Aorta (tissue), 5 donors: ENCODE results near the gene NKAIN2. TPM values are rescaled to one million over a fixed set of nuclear protein-coding genes. Genes with fewer than 3 reads are reported as not detected.

ENCODE experiments used
- ATAC-seq: fragments of 200-7000 bp; cut with Tn5 transposase; one replicate; pipeline ENCODE4 v1.9.1; 2022; ENCODE audit warnings: moderate library complexity; ENCODE audit not compliant: low FRiP score
- DNase-seq, 2 donors: peaks; one replicate each; pipeline ENCODE4 v3.0.0-alpha.2; 2020
- H3K27ac ChIP-seq, 2 donors: one replicate each; pipeline ENCODE4 v1.5.1; 2013; ENCODE audit warnings: low read length in 2 of 2, mild to moderate bottlenecking in 2 of 2, moderate library complexity in 2 of 2, control low read depth in 1 of 2, inconsistent platforms in 1 of 2, low read depth in 1 of 2
- H3K27me3 ChIP-seq, 2 donors: one replicate each; pipeline ENCODE4 v1.6.1; 2013; ENCODE audit warnings: control low read depth in 1 of 2, low read length in 1 of 2, mild to moderate bottlenecking in 1 of 2, moderate library complexity in 1 of 2; ENCODE audit not compliant: insufficient read depth in 2 of 2, control insufficient read depth in 1 of 2
- H3K36me3 ChIP-seq, 2 donors: one replicate each; pipeline ENCODE4 v1.6.1; 2013; ENCODE audit warnings: control low read depth in 1 of 2, low read length in 1 of 2, mild to moderate bottlenecking in 1 of 2; ENCODE audit not compliant: insufficient read depth in 2 of 2, control insufficient read depth in 1 of 2
- H3K4me1 ChIP-seq, 2 donors: one replicate each; pipeline ENCODE4 v1.6.1; 2013; ENCODE audit warnings: low read length in 2 of 2, control low read depth in 1 of 2, mild to moderate bottlenecking in 1 of 2, moderate library complexity in 1 of 2; ENCODE audit not compliant: insufficient read depth in 2 of 2, control insufficient read depth in 1 of 2
- H3K4me3 ChIP-seq, 2 donors: one replicate each; pipeline ENCODE4 v1.5.1; 2013; ENCODE audit warnings: low read length in 2 of 2, control low read depth in 1 of 2, mild to moderate bottlenecking in 1 of 2
- H3K9me3 ChIP-seq: one replicate; pipeline ENCODE4 v1.6.1; 2013; ENCODE audit warnings: mild to moderate bottlenecking, low read length; ENCODE audit not compliant: control insufficient read depth
- WGBS, 2 donors: extraction: QIAGEN DNeasy Blood & Tissue Kit; methylation state at CpG; one replicate each; pipeline ENCODE4 v1.1.7; 2013; 5-methylcytosine and 5-hydroxymethylcytosine counted together
- intact Hi-C, 2 donors: fragments of 100-400 bp; cut with DNase I; formaldehyde crosslinking; loops; one replicate each; pipeline versions ENCODE4 v1.14.2 to v1.15.0; 2022
- polyA plus RNA-seq, 2 donors: library from polyadenylated mRNA; stranded (reverse); fragments of 200-250 nt; gene quantifications; one replicate each; pipeline ENCODE4 v1.2.3, GENCODE V29; 2013
- total RNA-seq, 2 donors: library from RNA; stranded (reverse); fragmentation: NEBNext Ultra II Directional; extraction: Animal tissue kit (Norgen Biotek cat#: 25700); gene quantifications; one replicate each; pipeline ENCODE4 v1.2.1, GENCODE V29; 2021
- donor health status: healthy with polysubstance abuse.
- donor health status: Bipolar disorder and iron deficiency.
- donor health status: DM: no; HTN: no; CAD: no.
- donor health status: DM: no; HTN: no; CAD: no.
- donor health status: DM: yes; HTN: yes; CAD: no.

The NKAIN2 gene
- total and polyA plus RNA-seq, 4 donors: 1.4 to 1.9 TPM; not detected in 2

- Histone ChIP-seq H3K9me3 (no peaks in the 10 kb centered on the region), H3K4me1 (no peaks in the 10 kb centered on the region), H3K4me3 (no peak overlapping the region), H3K36me3 (no peaks in the 10 kb centered on the region), H3K27ac (no peak overlapping the region), H3K27me3 (no peaks in the 10 kb centered on the region)
- ATAC-seq: no peak
- intact Hi-C loops: no loop called here
- 65 to 69% methylated on average over 3 of the region's 3 CpGs for whole genome bisulfite sequencing, 2 donors
- DNase-seq: no peak
Observed at GRCh38 chr6:123849406-123849805, 45.7 kb downstream of the NKAIN2 start.

- H3K27me3 ChIP-seq: peaks cover 0 to 1% of the 10 kb centered on the region in 2 donors
- 94% methylated on average over 4 of the region's 4 CpGs for WGBS, 2 donors
Observed at GRCh38 chr6:123850555-123850954, 46.9 kb downstream of the NKAIN2 start.

GRCh38 chr6:123854201-123854600, 50.5 kb downstream of the NKAIN2 start:
- intact Hi-C loops: no loop called here
- Histone ChIP-seq H3K27me3 (peaks cover 0 to 3% of the 10 kb centered on the region in 2 donors), H3K4me1 (no peaks in the 10 kb centered on the region), H3K4me3 (no peak overlapping the region), H3K27ac (no peak overlapping the region), H3K36me3 (no peaks in the 10 kb centered on the region), H3K9me3 (no peaks in the 10 kb centered on the region)
- DNase-seq (no peak), ATAC-seq (no peak)
- WGBS, 2 donors: 21% methylated on average over 2 of the region's 2 CpGs

More at GRCh38 chr6:123850555-123850954, 46.9 kb downstream of the NKAIN2 start:
- Histone ChIP-seq H3K27ac (no peak overlapping the region), H3K4me1 (no peaks in the 10 kb centered on the region), H3K36me3 (no peaks in the 10 kb centered on the region), H3K4me3 (no peak overlapping the region), H3K9me3 (no peaks in the 10 kb centered on the region)
- ATAC-seq: no peak
- no peak for DNase-seq
- intact Hi-C loops: no loop called here

- WGBS, 2 donors: 56 to 58% methylated on average over 2 of the region's 2 CpGs
- no peaks in the 10 kb centered on the region for H3K9me3 ChIP-seq
- H3K27me3 ChIP-seq: peaks cover 0 to 3% of the 10 kb centered on the region in 2 donors
- DNase-seq: no peak
- no peaks in the 10 kb centered on the region for H3K4me1 ChIP-seq
- H3K27ac ChIP-seq: no peak overlapping the region
- intact Hi-C loops: no loop called here
- no peak for ATAC-seq
- no peaks in the 10 kb centered on the region for H3K36me3 ChIP-seq
- H3K4me3 ChIP-seq: no peak overlapping the region
Observed at GRCh38 chr6:123855506-123855905, 51.8 kb downstream of the NKAIN2 start.

GRCh38 chr6:123859291-123859690, 55.6 kb downstream of the NKAIN2 start:
- DNase-seq (no peak), ATAC-seq (no peak)
- Histone ChIP-seq H3K4me1 (no peaks in the 10 kb centered on the region), H3K27ac (no peak overlapping the region), H3K4me3 (no peak overlapping the region), H3K9me3 (no peaks in the 10 kb centered on the region), H3K27me3 (peaks cover 0 to 3% of the 10 kb centered on the region in 2 donors), H3K36me3 (no peaks in the 10 kb centered on the region)
- intact Hi-C loops: no loop called here
- WGBS, 2 donors: 94 to 95% methylated on average over 1 of the region's 1 CpG

- Histone ChIP-seq H3K27ac (no peak overlapping the region), H3K36me3 (no peaks in the 10 kb centered on the region), H3K27me3 (no peaks in the 10 kb centered on the region), H3K4me3 (no peak overlapping the region), H3K4me1 (no peaks in the 10 kb centered on the region), H3K9me3 (no peaks in the 10 kb centered on the region)
- ATAC-seq (no peak), DNase-seq (no peak)
- intact Hi-C loops: no loop called here
- 46 to 48% methylated on average over 2 of the region's 2 CpGs for WGBS, 2 donors
Observed at GRCh38 chr6:123869334-123869733, 65.7 kb downstream of the NKAIN2 start.

- no peak overlapping the region for H3K4me3 ChIP-seq
- no peak overlapping the region for H3K27ac ChIP-seq
- WGBS, 2 donors: 40 to 41% methylated on average over 1 of the region's 1 CpG
- H3K27me3 ChIP-seq: no peaks in the 10 kb centered on the region
- H3K4me1 ChIP-seq: no peaks in the 10 kb centered on the region
- H3K36me3 ChIP-seq: no peaks in the 10 kb centered on the region
- intact Hi-C loops: no loop called here
- H3K9me3 ChIP-seq: no peaks in the 10 kb centered on the region
- no peak for DNase-seq
- ATAC-seq: no peak
Observed at GRCh38 chr6:123873974-123874373, 70.3 kb downstream of the NKAIN2 start.

- 84 to 87% methylated on average over 1 of the region's 1 CpG for WGBS, 2 donors
- no peak overlapping the region for H3K27ac ChIP-seq
- no peaks in the 10 kb centered on the region for H3K4me1 ChIP-seq
- no peak overlapping the region for H3K4me3 ChIP-seq
- H3K36me3 ChIP-seq: no peaks in the 10 kb centered on the region
- intact Hi-C loops: no loop called here
- H3K9me3 ChIP-seq: no peaks in the 10 kb centered on the region
- ATAC-seq (no peak), DNase-seq (no peak)
- no peaks in the 10 kb centered on the region for H3K27me3 ChIP-seq
Observed at GRCh38 chr6:123875784-123876183, 72.1 kb downstream of the NKAIN2 start.

- H3K36me3 ChIP-seq: no peaks in the 10 kb centered on the region
- intact Hi-C loops: no loop called here
- H3K4me1 ChIP-seq: no peaks in the 10 kb centered on the region
- 81 to 92% methylated on average over 2 of the region's 2 CpGs for WGBS, 2 donors
- peaks cover 1% of the 10 kb centered on the region for H3K9me3 ChIP-seq
- ATAC-seq (no peak), DNase-seq (no peak)
- no peak overlapping the region for H3K4me3 ChIP-seq
- H3K27me3 ChIP-seq: no peaks in the 10 kb centered on the region
- no peak overlapping the region for H3K27ac ChIP-seq
Observed at GRCh38 chr6:123879749-123880148, 76.1 kb downstream of the NKAIN2 start.
